Left ventricle myocardium inferior (tissue), 1 donor: Measurements from ENCODE around the gene PHEX. TPM values are rescaled to one million over a fixed set of nuclear protein-coding genes. Genes with fewer than 3 reads are reported as not detected.

Experiments
- DNase-seq: peaks from one replicate; pipeline ENCODE4 v3.0.0-alpha.2; 2020
- H3K27ac ChIP-seq: fragments of 200-600 bp; replicated peaks from 2 replicates; pipeline ENCODE4 v1.8.0; 2021
- H3K27me3 ChIP-seq: fragments of 200-600 bp; 2 replicates; pipeline ENCODE4 v1.8.0; 2021; ENCODE audit warnings: low read depth
- H3K36me3 ChIP-seq: fragments of 200-600 bp; 2 replicates; pipeline ENCODE4 v1.8.0; 2021
- H3K4me1 ChIP-seq: fragments of 200-600 bp; 2 replicates; pipeline ENCODE4 v1.8.0; 2021
- H3K4me3 ChIP-seq: fragments of 200-600 bp; 2 replicates; pipeline ENCODE4 v1.8.0; 2021; ENCODE audit warnings: mild to moderate bottlenecking, moderate library complexity
- H3K9me3 ChIP-seq: fragments of 200-600 bp; replicated peaks from 2 replicates; pipeline ENCODE4 v1.8.0; 2021
- CTCF ChIP-seq: fragments of 200-600 bp; IDR thresholded peaks from 2 replicates; pipeline ENCODE4 v1.8.0; 2021; ENCODE audit warnings: antibody characterized with exemption, mild to moderate bottlenecking, borderline replicate concordance
- intact Hi-C: fragments of 100-400 bp; cut with micrococcal nuclease; formaldehyde crosslinking; loops from one replicate; pipeline ENCODE4 v1.11.0; 2022
- total RNA-seq: library from RNA; stranded (reverse); fragmentation: NEBNext Ultra II Directional; extraction: Animal tissue kit (Norgen Biotek cat#: 25700); gene quantifications from one replicate; pipeline ENCODE4 v1.2.1, GENCODE V29; 2021
- donor health status: DM: no; HTN: yes; CAD: no; lungs with severe emphysema.

The PHEX gene
- total RNA-seq, 1 donor from 2014 or later, result 0.03 TPM

GRCh38 chrX:22186165-22186564 lies 154.0 kb downstream of the PHEX start:
- Histone ChIP-seq H3K4me1 (no peaks in the 10 kb centered on the region), H3K4me3 (no peak overlapping the region), H3K9me3 (no peaks in the 10 kb centered on the region), H3K36me3 (no peaks in the 10 kb centered on the region), H3K27me3 (no peaks in the 10 kb centered on the region), H3K27ac (no peak overlapping the region)
- no peak for DNase-seq
- intact Hi-C loops, result no loop called here
- no peak for TF ChIP-seq CTCF

GRCh38 chrX:22192419-22193060 lies 160.4 kb downstream of the PHEX start:
- Histone ChIP-seq H3K36me3 (no peaks in the 10 kb centered on the region), H3K27me3 (no peaks in the 10 kb centered on the region), H3K9me3 (no peaks in the 10 kb centered on the region), H3K27ac (no peak overlapping the region), H3K4me3 (no peak overlapping the region), H3K4me1 (no peaks in the 10 kb centered on the region)
- peak; percentile 73 for TF ChIP-seq CTCF
- intact Hi-C loops, result no loop called here
- DNase-seq, result peak; percentile 25

- H3K27ac ChIP-seq, result no peak overlapping the region
- TF ChIP-seq CTCF, result no peak
- intact Hi-C loops, result no loop called here
Measured at GRCh38 chrX:22193851-22194659, 161.9 kb downstream of the PHEX start.

GRCh38 chrX:22194660-22194945 lies 162.5 kb downstream of the PHEX start:
- no peaks in the 10 kb centered on the region for H3K9me3 ChIP-seq
- no peaks in the 10 kb centered on the region for H3K36me3 ChIP-seq
- H3K27me3 ChIP-seq, result no peaks in the 10 kb centered on the region
- no peaks in the 10 kb centered on the region for H3K4me1 ChIP-seq
- no peak for TF ChIP-seq CTCF
- no peak overlapping the region for H3K27ac ChIP-seq
- intact Hi-C loops, result no loop called here
- no peak overlapping the region for H3K4me3 ChIP-seq
- no peak for DNase-seq

More at GRCh38 chrX:22193851-22194659, 161.9 kb downstream of the PHEX start:
- Histone ChIP-seq H3K36me3 (no peaks in the 10 kb centered on the region), H3K4me3 (no peak overlapping the region), H3K4me1 (no peaks in the 10 kb centered on the region), H3K27me3 (no peaks in the 10 kb centered on the region), H3K9me3 (no peaks in the 10 kb centered on the region)
- DNase-seq, result no peak

- H3K9me3 ChIP-seq, result no peaks in the 10 kb centered on the region
- no peak for DNase-seq
- no peak overlapping the region for H3K4me3 ChIP-seq
- H3K27ac ChIP-seq, result no peak overlapping the region
- no peak for TF ChIP-seq CTCF
- H3K36me3 ChIP-seq, result no peaks in the 10 kb centered on the region
- no peaks in the 10 kb centered on the region for H3K4me1 ChIP-seq
- intact Hi-C loops, result no loop called here
- H3K27me3 ChIP-seq, result no peaks in the 10 kb centered on the region
Measured at GRCh38 chrX:22196149-22196548, 164.0 kb downstream of the PHEX start.
